ENCODE data around the gene NUAK1.

The NUAK1 gene

GRCh38 chr12:106141452-106141851 is 2.7 kb upstream of the NUAK1 start:
- Histone ChIP-seq H3K9me2 (replicated peaks; ENCODE audit: control insufficient read depth, low read length) (no peaks in the 10 kb centered on the region), H3K4me2 (ENCODE audit: low read length) (no peak overlapping the region)
- TF ChIP-seq CTCF (IDR thresholded peaks at IDR 0.05; ENCODE audit: low read depth, low read length, poor library complexity, severe bottlenecking) (no peak), EZH2phosphoT487 (IDR thresholded peaks at IDR 0.05; ENCODE audit: borderline replicate concordance, low read length) (no peak)

GRCh38 chr12:106141003-106141402 is 2.2 kb upstream of the NUAK1 start:
- H3K4me1 ChIP-seq (ENCODE audit: control insufficient read depth, low read length), result peaks cover 6% of the 10 kb centered on the region; the same call in 1 of the 2 replicates
- no peaks in the 10 kb centered on the region for H3K79me2 ChIP-seq (ENCODE audit: control insufficient read depth, low read length)

More at GRCh38 chr12:106141452-106141851, 2.7 kb upstream of the NUAK1 start:
- no peaks in the 10 kb centered on the region for H4K20me1 ChIP-seq (ENCODE audit: control insufficient read depth, insufficient read depth, low read depth, low read length)
- H3K79me2 ChIP-seq (ENCODE audit: control insufficient read depth, low read length), result no peaks in the 10 kb centered on the region
- no peaks in the 10 kb centered on the region for H3F3A ChIP-seq (ENCODE audit: control insufficient read depth, insufficient read depth)
- no peak overlapping the region for H3K4me3 ChIP-seq (ENCODE audit: low read length)
- H3K9me3 ChIP-seq (ENCODE audit: control insufficient read depth, insufficient read depth, low read length), result no peaks in the 10 kb centered on the region
- H3K27ac ChIP-seq (ENCODE audit: low read depth, low read length), result no peak overlapping the region
- peaks cover 2% of the 10 kb centered on the region; the same call in 1 of the 2 replicates for H3K4me1 ChIP-seq (ENCODE audit: control insufficient read depth, low read length)
- H3K36me3 ChIP-seq (ENCODE audit: control insufficient read depth, low read length), result no peaks in the 10 kb centered on the region
- peaks cover 47% of the 10 kb centered on the region for H3K27me3 ChIP-seq (ENCODE audit: control insufficient read depth, low read length)

GRCh38 chr12:106140223-106140986 is 1.7 kb upstream of the NUAK1 start:
- no peak overlapping the region for H3K27ac ChIP-seq (ENCODE audit: low read depth, low read length)
- no peaks in the 10 kb centered on the region for H4K20me1 ChIP-seq (ENCODE audit: control insufficient read depth, insufficient read depth, low read depth, low read length)
- no peaks in the 10 kb centered on the region for H3K79me2 ChIP-seq (ENCODE audit: control insufficient read depth, low read length)
- TF ChIP-seq EZH2phosphoT487 (IDR thresholded peaks at IDR 0.05; ENCODE audit: borderline replicate concordance, low read length) (no peak), CTCF (IDR thresholded peaks at IDR 0.05; ENCODE audit: low read depth, low read length, poor library complexity, severe bottlenecking) (no peak)
- H3K4me3 ChIP-seq (ENCODE audit: low read length), result no peak overlapping the region
- peaks cover 56% of the 10 kb centered on the region for H3K27me3 ChIP-seq (ENCODE audit: control insufficient read depth, low read length)
- no peak overlapping the region for H3K4me2 ChIP-seq (ENCODE audit: low read length)
- no peaks in the 10 kb centered on the region for H3K9me2 ChIP-seq (replicated peaks; ENCODE audit: control insufficient read depth, low read length)
- no peaks in the 10 kb centered on the region for H3K36me3 ChIP-seq (ENCODE audit: control insufficient read depth, low read length)
- no peaks in the 10 kb centered on the region for H3F3A ChIP-seq (ENCODE audit: control insufficient read depth, insufficient read depth)
- H3K4me1 ChIP-seq (ENCODE audit: control insufficient read depth, low read length), result peaks cover 8% of the 10 kb centered on the region
- no peaks in the 10 kb centered on the region for H3K9me3 ChIP-seq (ENCODE audit: control insufficient read depth, insufficient read depth, low read length)

More at GRCh38 chr12:106141003-106141402, 2.2 kb upstream of the NUAK1 start:
- no peaks in the 10 kb centered on the region for H3K36me3 ChIP-seq (ENCODE audit: control insufficient read depth, low read length)
- no peaks in the 10 kb centered on the region for H3K9me3 ChIP-seq (ENCODE audit: control insufficient read depth, insufficient read depth, low read length)
- H4K20me1 ChIP-seq (ENCODE audit: control insufficient read depth, insufficient read depth, low read depth, low read length), result no peaks in the 10 kb centered on the region
- no peak overlapping the region for H3K4me3 ChIP-seq (ENCODE audit: low read length)
- no peaks in the 10 kb centered on the region for H3F3A ChIP-seq (ENCODE audit: control insufficient read depth, insufficient read depth)
- TF ChIP-seq CTCF (IDR thresholded peaks at IDR 0.05; ENCODE audit: low read depth, low read length, poor library complexity, severe bottlenecking) (no peak), EZH2phosphoT487 (IDR thresholded peaks at IDR 0.05; ENCODE audit: borderline replicate concordance, low read length) (no peak)
- H3K4me2 ChIP-seq (ENCODE audit: low read length), result no peak overlapping the region
- no peak overlapping the region for H3K27ac ChIP-seq (ENCODE audit: low read depth, low read length)
- peaks cover 50% of the 10 kb centered on the region for H3K27me3 ChIP-seq (ENCODE audit: control insufficient read depth, low read length)
- H3K9me2 ChIP-seq (replicated peaks; ENCODE audit: control insufficient read depth, low read length), result no peaks in the 10 kb centered on the region

Measured in DOHH2 (cell line).